Choroid plexus epithelial cell (primary cell): ENCODE results near the gene ALOX15.
"Not testable (repeated sequence)": the region's sequence is repeated elsewhere in the genome, so short reads cannot be mapped to it uniquely, and the experiment has no call there.

Experiments
- DNase-seq: peaks from one replicate; pipeline ENCODE4 v3.0.0-alpha.2; 2010; ENCODE audit warnings: low read depth
- H3K4me3 ChIP-seq: 2 replicates; pipeline ENCODE4 v1.5.1; 2011; ENCODE audit warnings: low read depth, mild to moderate bottlenecking, control low read depth, low read length, moderate library complexity
- CTCF ChIP-seq: conservative IDR thresholded peaks from 2 replicates; pipeline ENCODE4 v1.5.1; 2011; ENCODE audit warnings: low read depth, mild to moderate bottlenecking, control low read depth, inconsistent platforms, low read length, moderate library complexity

The ALOX15 gene, protein sequence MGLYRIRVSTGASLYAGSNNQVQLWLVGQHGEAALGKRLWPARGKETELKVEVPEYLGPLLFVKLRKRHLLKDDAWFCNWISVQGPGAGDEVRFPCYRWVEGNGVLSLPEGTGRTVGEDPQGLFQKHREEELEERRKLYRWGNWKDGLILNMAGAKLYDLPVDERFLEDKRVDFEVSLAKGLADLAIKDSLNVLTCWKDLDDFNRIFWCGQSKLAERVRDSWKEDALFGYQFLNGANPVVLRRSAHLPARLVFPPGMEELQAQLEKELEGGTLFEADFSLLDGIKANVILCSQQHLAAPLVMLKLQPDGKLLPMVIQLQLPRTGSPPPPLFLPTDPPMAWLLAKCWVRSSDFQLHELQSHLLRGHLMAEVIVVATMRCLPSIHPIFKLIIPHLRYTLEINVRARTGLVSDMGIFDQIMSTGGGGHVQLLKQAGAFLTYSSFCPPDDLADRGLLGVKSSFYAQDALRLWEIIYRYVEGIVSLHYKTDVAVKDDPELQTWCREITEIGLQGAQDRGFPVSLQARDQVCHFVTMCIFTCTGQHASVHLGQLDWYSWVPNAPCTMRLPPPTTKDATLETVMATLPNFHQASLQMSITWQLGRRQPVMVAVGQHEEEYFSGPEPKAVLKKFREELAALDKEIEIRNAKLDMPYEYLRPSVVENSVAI

GRCh38 chr17:4641297-4642195 lies at the start of gene ALOX15:
Gene ALOX15 (minus strand): TSS chr17:4641678. CDS start chr17:4641651, 27 bp downstream.
- H3K4me3 ChIP-seq: no peak within 1 kb of the TSS
- DNase-seq: no peak
- no peak for TF ChIP-seq CTCF

- H3K4me3 ChIP-seq: no peak overlapping the region
- TF ChIP-seq CTCF: no peak
- no peak for DNase-seq
Observed at GRCh38 chr17:4690745-4691144, 49.3 kb upstream of the ALOX15 start.

DNA sequence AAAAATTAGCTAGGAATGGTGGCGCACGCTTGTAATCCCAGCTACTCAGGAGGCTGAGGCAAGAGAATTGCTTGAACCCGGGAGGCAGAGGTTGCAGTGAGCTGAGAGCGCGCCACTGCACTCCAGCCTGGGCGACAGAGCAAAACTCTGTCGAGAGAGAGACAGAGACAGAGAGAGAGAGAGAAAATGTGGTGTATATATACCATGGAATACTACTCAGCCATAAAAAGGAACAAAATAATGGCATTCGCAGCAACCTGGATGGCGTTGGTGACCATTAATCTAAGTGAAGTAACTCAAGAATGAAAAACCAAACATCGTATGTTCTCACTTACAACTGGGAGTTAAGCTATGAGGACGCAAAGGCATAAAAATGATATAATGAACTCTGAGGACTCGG lies 48.4 kb upstream of the ALOX15 start:
- H3K4me3 ChIP-seq, DNase-seq: not testable (repeated sequence)

- DNase-seq, H3K4me3 ChIP-seq: not testable (repeated sequence)
Observed at GRCh38 chr17:4683739-4684138, 42.3 kb upstream of the ALOX15 start.

DNA sequence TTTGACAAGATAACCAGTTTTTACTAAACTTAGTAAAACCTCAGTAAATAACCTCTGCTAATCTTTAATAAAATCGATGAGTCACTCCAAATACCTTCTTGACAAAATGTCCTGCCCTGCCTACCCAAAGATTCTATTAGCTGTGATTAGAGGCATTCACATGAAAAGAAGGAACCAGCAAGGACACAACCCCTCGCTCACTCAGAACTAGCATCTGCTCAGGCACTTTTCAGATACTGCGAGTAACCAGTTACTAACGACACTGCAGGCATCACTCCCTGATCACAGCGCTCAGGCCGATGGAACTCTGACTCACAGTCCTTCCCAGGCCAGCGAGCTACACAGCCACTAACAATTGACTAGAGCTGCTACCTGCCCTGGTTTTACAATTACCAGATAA lies 38.2 kb upstream of the ALOX15 start:
- H3K4me3 ChIP-seq: no peak overlapping the region
- DNase-seq: peak; percentile 56
- no peak for TF ChIP-seq CTCF

GRCh38 chr17:4678448-4679026 lies 37.1 kb upstream of the ALOX15 start:
- DNase-seq: peak; percentile 88
- no peak for TF ChIP-seq CTCF
- H3K4me3 ChIP-seq: no peak overlapping the region

- H3K4me3 ChIP-seq: no peak overlapping the region
- no peak for DNase-seq
- no peak for TF ChIP-seq CTCF
Observed at GRCh38 chr17:4676791-4677190, 35.3 kb upstream of the ALOX15 start.
